Loucy (cell line): ENCODE data around the gene TRIM13.

Experiments
- EZH2phosphoT487 ChIP-seq: fragments of 200-600 bp; IDR thresholded peaks from 2 replicates; pipeline ENCODE4 v1.6.1; 2018; ENCODE audit warnings: antibody characterized with exemption, mild to moderate bottlenecking, moderate library complexity, borderline replicate concordance
- TF ChIP-seq, protein P1 (sequence below): fragments of 200-600 bp; sonication (generic); conservative IDR thresholded peaks from 2 replicates; pipeline ENCODE4 v1.5.1; 2014; ENCODE audit warnings: mild to moderate bottlenecking, antibody characterized with exemption, low read length

DNA sequence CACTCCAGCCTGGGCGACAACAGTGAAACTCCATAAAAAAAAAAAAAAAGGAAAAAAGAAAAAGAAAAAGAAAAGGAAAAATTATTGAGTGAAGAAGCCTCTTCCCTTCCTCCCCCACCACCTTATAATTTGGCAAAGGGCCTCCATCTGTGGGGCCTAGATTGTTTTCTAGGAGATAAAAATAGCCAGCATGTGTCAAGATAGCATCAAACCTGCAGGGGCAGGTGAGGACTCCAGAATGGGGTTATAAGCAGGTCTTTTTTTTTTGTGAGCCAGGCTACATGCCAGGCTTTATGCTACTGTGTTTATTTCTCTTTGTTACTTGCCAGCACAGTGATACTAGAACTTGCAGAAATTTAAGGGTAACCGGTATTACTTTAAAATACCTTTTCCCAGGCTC lies 11.7 kb upstream of the TRIM13 start:
- TF ChIP-seq, protein P1, sequence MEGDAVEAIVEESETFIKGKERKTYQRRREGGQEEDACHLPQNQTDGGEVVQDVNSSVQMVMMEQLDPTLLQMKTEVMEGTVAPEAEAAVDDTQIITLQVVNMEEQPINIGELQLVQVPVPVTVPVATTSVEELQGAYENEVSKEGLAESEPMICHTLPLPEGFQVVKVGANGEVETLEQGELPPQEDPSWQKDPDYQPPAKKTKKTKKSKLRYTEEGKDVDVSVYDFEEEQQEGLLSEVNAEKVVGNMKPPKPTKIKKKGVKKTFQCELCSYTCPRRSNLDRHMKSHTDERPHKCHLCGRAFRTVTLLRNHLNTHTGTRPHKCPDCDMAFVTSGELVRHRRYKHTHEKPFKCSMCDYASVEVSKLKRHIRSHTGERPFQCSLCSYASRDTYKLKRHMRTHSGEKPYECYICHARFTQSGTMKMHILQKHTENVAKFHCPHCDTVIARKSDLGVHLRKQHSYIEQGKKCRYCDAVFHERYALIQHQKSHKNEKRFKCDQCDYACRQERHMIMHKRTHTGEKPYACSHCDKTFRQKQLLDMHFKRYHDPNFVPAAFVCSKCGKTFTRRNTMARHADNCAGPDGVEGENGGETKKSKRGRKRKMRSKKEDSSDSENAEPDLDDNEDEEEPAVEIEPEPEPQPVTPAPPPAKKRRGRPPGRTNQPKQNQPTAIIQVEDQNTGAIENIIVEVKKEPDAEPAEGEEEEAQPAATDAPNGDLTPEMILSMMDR: no peak
- no peak for TF ChIP-seq EZH2phosphoT487
